Stimulated activated CD8-positive, alpha-beta memory T cell treated with anti-CD3 and anti-CD28 coated beads, Interleukin-7, amount 100 ng/mL, for 4 hours (primary cell): Measurements from ENCODE around the gene NKAPD1.
"Not testable (repeated sequence)": the region's sequence is repeated elsewhere in the genome, so short reads cannot be mapped to it uniquely, and the experiment has no call there.

Experiments used
- DNase-seq, 2 donors: peaks; one replicate each; pipeline ENCODE4 v3.0.0-alpha.2; 2020; ENCODE audit warnings: low read depth in 2 of 2

Gene NKAPD1, protein sequence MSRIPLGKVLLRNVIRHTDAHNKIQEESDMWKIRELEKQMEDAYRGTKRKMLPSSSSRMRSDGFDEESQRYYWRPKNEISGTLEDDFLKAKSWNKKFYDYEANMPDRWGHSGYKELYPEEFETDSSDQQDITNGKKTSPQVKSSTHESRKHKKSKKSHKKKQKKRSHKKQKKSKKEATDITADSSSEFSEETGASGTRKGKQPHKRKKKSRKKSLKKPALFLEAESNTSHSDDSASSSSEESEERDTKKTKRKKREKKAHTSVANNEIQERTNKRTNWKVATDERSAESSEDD

DNA sequence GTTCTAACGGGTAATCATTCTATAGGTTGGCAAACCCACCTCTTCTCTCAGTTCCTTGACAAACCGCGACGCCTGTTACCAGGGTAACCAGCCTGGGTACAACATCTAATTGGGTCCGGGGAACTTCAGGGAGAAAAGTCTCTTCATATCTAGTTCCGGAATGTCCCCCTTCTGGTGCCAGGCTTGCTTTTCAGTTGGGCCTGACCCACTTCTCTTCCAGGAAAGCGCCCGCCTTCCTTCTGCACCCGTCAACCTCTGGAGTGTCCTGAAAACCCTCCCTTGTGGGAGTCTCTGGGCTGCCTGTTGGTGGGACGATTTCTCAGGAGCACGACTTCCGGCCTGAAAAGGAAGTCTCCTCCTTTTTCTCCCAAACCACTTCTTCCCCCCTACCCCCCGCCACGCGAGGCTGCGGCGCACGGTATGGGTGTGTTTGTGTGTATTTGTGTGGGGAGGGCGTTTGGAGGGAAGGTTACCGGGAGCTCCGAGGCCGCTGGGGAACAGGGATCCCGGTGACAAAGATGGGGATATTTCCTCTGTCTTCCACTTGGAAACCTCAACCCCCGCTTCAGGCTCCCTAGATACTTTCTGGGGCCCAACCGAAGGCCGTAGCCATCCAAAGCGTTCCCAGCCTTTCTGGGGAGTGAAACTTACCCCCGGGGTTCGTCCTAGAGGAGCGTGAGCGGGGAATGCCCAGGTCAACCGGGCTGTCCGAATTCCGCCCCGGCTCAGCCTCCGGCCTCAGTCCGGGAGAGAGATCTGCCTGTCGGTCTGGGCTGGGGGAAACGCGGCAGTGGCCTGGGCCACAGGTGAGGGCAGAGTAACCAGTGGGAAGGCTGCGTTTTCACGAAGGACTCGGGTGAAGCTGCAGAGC lies at the start of gene NKAPD1, which contains the start of gene PIH1D2:
Gene NKAPD1, plus strand, starts transcription at position 359 of the 871 bp plus-strand sequence. CDS start 1,276 bp downstream, outside the sequence.
Gene PIH1D2, minus strand, starts transcription at position 77 of the 871 bp plus-strand sequence. CDS start 843 bp downstream, outside the sequence.
- DNase-seq: peak; percentile 66 to 76

DNA sequence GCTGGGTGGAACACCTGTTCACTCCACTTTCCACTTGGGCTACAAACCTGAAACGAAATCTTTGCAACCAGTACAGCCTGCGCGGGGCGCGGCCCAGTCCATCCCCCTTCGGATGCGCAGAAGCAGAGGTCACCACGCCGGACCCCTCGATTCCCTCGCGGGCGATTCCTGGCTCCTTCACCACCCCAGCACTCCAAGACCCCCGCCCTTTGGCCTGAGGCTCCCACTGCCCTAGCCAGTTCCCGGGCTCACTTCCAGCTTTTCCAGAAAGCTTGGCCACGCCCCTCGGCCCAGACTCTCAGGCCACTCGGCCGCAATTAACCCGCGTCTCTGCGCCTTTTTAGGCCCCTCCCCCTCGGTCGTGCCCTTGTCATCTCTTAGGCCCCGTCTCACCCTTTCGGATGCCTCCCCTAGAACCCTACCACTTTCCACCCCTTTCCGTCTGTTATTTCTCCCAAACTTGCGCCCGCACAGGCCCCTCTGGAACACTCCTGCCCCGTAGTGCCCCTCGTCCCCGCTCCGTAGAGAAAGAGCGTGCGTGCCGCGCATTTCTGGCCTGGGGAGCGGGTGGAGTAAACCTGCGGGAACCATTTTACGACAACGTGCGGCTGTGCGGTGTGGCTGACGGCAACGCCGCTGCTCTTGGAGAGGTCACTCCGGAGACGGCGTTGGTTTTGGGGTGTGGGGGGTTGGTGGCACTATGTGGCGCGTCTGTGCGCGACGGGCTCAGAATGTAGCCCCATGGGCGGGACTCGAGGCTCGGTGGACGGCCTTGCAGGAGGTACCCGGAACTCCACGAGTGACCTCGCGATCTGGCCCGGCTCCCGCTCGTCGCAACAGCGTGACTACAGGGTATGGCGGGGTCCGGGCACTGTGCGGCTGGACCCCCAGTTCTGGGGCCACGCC lies 49.1 kb upstream of the NKAPD1 start, which contains the start of gene DLAT:
Gene DLAT, plus strand, starts transcription at position 636 of the 906 bp plus-strand sequence. Its CDS starts 65 bp downstream, at position 701.
- peak; percentile 66 to 76 for DNase-seq

DNA sequence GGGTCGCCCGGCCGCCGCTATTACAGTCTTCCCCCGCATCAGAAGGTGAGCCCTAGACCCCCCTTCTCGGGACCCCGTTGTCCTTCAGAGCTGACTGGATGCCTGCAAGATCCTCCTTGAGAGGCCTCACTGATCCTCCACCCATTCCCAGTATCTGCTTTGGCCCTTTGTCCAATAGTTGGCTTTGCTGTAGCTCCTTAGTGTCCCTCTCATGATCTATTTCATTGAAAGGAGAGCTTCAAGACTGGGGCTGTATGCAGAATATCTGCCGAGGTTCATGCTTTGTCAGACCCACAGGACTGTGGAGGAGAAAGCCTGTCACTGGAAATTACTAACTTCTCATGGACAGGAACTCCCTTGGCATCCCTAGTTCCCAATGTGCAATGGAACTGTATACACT lies 48.4 kb upstream of the NKAPD1 start:
- no peak for DNase-seq

DNA sequence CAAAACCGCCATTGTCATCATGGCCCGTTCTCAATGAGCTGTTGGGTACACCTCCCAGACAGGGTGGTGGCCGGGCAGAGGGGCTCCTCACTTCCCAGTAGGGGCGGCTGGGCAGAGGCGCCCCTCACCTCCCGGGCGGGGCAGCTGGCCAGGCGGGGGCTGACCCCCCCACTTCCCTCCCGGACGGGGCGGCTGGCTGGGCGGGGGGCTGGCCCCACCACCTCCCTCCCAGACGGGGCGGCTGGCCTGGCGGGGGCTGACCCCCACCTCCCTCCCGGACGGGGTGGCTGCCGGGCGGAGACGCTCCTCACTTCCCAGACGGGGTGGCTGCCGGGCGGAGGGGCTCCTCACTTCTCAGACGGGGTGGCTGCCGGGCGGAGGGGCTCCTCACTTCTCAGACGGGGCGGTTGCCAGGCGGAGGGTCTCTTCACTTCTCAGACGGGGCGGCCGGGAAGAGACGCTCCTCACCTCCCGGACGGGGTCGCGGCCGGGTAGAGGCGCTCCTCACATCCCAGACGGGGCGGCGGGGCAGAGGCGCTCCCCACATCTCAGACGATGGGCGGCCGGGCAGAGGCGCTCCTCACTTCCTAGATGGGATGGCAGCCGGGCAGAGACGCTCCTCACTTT lies 47.2 kb upstream of the NKAPD1 start:
- not testable (repeated sequence) for DNase-seq

DNA sequence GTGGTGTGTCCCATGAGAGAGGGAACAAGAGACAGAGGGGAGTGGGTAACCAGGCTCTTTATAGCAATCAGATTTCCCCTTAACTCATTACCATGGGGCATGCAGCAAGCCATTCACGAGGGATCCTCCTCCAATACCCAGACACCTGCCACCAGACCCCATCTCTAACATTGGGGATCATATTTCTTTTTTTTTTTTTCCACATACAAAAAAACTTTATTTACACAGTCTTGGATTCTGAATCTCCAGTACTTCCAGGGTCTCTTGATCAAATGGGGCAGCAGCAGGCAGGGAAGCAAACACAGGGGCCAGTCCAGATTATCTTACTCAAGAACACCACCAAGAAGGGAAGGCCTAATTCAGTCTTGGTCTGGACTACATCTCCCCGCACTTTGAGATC lies 44.6 kb upstream of the NKAPD1 start:
- no peak for DNase-seq

DNA sequence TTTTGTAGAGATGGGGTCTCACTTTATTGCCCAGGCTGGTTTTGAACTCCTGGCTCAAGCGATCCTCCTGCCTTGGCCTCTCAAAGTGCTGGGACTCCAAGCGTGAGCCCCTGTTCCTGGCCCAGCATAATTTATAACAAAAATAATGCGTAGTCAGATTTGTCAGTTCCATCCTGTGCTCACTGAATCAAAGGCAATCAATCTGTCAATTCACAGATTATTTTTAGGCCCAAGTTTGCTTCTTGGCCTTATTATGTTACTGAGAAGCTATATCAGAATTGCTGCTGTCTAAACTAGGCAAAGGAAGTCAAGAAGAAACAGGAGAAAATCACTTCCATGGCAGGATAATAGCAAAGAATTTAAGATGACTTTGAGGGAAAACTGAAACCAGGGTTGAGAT lies 40.2 kb upstream of the NKAPD1 start:
- DNase-seq: no peak

DNA sequence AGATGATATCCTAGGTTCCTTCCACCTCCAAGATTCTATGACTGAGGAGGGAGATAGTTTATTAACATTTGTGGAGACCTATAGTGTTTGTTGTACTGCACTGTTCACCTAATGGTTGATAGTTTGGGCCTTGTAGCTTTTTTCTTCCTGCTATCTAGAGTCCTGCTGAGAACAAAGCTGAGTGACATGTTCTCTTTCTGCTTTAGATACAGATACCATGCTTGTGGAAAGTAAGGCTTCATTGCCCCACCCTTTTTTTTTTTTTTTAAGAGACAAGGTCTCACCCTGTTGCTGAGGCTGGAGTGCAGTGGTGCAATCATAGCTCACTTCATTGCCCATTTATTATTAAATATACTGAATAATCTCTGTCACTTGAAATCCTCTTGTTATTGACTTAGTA lies 36.6 kb upstream of the NKAPD1 start:
- DNase-seq: no peak

DNA sequence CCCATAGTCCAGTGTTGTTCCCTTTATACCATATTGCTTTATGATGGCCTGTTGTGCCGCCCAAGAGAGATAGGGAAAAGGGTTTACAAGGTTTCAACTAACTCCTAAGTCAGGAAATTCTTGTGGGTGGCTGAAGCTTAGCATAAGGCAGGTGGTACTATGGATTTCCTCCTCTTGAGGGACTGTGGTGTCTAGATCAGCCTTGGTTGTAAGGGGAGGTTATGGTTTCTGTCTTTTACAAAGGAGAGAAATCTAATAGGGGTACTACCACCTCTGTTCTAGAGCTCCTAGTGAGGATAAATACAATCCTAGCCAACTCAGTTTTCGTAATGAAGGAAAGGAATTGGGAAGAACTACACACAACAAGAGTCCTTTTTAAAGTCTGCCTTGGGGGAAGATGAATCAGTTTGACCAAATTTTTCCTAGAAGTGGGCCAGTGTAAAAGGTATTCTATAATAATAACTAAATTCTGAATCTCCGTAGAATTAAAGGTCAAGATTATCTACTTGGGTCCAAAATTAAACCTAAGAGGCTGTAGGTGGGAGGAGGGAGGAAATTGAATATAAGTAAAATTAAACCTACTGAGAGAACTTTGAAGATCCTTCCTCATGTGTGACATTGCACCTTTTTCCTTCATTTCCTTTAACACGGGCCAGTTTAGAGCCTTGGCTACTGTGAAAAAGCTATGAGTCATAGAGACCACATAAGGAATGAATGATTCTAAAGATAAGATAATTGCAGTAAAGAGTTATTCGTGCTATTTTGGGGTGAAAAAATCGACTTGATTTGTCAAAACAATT lies 31.7 kb upstream of the NKAPD1 start:
- DNase-seq: no peak

DNA sequence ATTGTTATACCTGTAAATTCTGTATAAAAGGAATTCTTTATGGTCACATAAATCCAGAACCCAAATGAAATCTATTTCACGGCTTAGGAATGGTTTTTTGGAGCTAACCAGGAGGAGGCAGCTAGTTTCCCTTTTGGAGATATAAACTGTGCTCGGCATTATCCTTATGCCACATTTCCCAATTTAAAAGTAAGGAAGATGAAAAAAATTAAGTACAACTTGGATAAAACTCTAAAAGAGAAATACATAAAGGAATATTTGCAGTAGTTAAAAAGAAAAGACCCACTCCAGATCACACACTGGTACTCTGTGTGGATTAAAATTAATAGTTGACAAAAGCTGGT lies 31.2 kb upstream of the NKAPD1 start:
- DNase-seq: no peak

DNA sequence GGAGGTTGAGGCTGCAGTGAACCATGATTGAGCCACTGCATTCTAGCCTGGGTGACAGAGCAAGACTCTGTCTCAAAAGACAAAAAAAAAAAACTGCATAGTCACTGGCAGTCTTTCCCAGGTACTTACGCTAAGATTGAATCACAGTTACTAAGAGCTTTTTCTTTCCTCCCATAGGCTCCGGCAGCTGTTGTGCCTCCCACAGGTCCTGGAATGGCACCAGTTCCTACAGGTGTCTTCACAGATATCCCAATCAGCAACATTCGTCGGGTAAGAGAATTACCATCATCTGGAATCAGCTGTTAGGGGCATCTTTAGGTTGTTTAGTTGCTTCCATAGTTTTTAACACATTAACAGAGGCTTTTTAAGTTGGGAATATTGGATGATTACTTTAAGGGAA lies 29.1 kb upstream of the NKAPD1 start:
- no peak for DNase-seq

DNA sequence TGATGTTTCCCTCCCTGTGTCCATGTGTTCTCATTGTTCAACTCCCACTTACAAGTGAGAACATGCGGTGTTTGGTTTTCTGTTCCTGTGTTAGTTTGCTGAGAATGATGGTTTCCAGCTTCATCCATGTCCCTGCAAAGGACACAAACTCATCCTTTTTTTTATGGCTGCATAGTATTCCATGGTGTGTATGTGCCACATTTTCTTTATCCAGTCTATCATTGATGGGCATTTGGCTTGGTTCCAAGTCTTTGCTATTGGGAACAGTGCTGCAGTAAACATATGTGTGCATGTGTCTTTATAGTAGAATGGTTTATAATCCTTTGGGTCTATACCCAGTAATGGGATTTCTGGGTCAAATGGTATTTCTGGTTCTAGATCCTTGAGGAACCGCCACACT lies 27.5 kb upstream of the NKAPD1 start:
- DNase-seq: not testable (repeated sequence)

DNA sequence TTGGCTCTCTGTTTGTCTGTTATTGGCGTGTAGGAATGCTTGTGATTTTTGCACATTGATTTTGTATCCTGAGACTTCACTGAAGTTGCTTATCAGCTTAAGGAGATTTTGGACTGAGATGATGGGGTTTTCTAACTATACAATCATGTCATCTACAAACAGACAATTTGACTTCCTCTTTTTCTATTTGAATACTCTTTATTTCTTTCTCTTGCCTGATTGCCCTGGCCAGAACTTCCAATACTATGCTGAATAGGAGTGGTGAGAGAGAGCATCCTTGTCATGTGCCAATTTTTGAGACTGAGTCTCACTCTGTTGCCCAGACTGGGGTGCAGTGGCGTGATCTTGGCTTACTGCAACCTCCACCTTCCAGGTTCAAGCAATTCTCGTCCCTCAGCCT lies 25.8 kb upstream of the NKAPD1 start:
- DNase-seq: not testable (repeated sequence)

DNA sequence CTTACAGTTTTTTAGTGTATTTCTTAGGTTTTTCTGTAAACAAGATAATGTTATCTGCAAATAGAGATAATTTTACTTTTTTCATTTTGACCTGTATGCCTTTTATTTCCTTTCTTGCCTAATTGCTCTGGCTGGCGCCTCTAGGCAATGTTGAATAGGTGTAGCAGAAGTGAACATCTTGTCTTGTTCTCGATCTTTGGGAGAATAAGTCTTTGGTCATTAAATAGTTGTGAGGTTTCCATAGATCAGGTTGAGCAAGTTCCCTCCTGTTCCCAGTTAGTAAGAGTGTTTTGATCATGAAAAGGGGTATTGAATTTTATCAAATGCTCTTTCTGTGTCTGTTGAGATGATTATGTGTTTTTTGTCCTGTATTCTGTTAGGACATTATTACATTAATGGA lies 24.3 kb upstream of the NKAPD1 start:
- no peak for DNase-seq

DNA sequence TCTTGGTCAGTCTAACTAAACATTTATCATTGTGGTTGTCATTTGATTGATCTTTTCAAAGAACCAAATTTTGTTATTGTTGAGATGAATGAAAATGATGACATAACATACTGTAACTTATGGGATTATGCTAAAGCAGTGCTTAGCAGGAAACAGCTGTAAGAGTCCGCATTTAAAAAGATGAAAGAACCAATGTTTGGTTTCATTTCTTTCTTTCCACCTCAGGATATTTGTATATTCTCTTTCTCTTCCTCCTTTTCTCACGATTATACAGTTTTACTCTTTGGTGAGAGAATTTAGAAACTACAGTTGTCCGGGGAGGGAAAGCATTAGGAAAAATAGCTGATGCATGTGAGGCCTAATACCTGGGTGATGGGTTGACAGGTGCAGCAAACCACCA lies 23.4 kb upstream of the NKAPD1 start:
- no peak for DNase-seq

DNA sequence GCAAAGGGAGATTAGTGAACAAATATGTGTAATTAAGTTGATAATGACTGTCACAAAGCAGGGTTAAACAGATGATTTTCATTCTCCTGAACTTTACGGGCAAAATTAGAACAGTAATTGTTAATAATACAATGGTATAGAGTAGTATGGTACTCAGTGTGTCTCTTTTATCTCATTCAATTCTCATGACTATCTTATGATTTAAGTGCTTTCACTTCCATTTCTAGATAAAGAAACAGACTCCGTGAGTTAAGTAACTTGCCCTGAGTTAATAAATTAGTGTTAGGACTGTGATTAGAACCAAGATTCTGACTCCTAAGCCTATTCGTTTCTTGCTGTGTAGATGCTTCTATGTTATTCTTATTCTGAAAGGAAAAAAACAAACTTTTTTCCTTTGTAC lies 22.3 kb upstream of the NKAPD1 start:
- DNase-seq: no peak

DNA sequence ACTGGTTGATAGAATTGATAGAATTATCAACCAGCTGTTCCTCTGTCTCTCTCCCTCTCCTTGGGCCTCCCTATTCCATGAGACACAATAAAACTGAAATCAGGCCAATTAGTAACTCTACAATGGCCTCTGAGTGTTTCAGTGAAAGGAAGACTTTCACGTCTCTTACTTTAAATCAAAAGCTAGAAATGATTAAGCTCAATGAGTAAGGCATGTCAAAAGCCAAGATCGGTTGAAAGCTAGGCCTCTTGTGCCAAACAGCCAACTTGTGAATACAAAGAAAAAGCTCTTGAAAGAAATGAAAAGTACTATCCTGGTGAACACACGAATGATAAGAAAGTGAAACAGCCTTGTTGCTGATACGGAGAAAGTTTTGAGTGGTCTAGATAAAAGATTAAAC lies 16.9 kb upstream of the NKAPD1 start:
- no peak for DNase-seq

DNA sequence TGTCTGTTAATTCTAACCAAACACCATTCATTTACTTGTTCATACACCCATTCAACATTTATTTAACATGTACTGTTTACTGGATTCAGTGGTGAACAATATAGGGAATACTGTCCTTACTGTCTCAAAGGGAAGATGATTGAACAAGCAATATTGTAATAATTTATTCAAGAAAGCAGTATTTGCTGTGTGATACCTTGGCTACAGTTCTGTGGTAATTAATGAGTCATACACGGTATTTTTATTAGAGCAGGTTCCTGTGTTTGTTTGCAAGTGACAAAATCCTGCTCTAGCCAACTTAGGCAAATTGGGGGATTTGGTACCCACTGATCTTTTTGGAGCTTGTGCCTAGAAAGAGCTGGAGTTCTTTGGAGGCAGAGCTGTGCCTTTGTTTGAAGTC lies 16.0 kb upstream of the NKAPD1 start:
- DNase-seq: no peak

DNA sequence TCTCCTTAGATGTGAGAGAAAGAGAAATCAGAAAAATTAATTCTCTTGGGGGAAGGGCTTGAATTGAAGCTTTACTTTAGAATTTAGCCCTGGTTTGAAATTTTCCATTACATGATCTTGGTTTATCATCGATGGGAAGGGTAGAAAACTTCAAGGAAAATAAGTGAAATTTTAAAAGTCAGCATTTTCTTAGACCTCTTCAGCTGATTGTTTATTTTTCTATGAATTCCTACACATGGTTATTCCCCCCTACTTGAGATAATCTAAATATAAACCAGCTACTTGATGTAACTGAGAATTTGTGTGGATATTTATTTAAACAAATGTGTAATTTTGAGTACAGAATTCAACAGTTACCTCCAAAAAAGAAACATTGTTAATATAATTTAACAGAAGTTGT lies 11.2 kb upstream of the NKAPD1 start:
- DNase-seq: no peak

DNA sequence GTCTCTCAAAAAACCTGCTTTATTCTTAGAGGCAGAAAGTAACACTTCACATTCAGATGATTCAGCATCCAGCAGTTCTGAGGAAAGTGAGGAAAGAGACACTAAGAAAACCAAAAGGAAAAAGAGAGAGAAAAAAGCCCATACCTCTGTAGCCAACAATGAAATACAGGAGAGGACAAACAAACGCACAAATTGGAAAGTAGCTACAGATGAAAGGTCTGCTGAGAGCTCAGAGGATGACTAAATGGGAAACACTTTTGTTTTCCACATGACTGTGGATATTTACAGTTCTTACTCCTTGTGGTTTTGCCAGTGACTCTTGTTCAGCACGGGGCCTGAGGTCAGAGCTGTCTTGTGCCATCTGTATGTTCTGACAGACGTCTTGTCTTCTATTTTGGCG lies 8.6 kb downstream of the NKAPD1 start:
- DNase-seq: no peak

DNA sequence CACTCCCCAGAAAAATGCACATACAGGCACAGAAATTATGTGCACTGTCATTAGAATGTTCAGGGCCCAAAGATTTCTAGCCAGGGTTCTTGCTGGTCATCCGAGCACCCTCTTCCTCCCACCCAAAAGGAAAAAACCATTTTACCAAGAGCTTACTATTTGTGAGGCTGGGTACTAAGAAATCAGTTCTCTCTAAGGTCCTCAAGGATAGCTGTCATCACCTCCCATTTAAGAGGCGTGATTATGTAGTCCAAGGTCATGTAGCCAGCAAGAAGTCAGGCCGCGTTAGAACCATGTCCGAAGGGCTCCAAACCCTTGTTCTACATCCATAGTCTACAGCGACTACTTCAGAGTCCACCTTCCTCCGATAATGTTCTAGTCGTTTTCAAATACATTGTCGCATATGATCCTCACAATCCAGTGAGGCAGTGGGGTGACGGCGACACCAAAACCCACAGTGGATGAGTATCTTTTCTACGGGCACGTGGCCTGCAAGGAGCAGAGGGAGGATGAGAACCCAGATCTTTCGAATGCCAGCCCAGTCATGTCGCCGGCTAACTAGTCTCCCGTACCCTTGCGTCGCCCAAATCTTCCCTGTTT lies 11.8 kb downstream of the NKAPD1 start:
- peak; percentile 2 to 19 for DNase-seq
